Cardiac fibroblast (primary cell): Measurements from ENCODE around the gene PDE1C.

Source experiments
- DNase-seq, 2 donors: peaks; one replicate each; pipeline versions ENCODE4 v3.0.0 to v3.0.0-alpha.2; 2010; ENCODE audit warnings: low read depth in 2 of 2
- H3K4me3 ChIP-seq, 2 donors: replicated peaks in 1 of 2; 1 replicate in 1 of 2; 2 replicates in 1 of 2; pipeline ENCODE4 v1.5.1; 2011; ENCODE audit warnings: low read depth in 2 of 2, low read length in 2 of 2, mild to moderate bottlenecking in 2 of 2, moderate library complexity in 1 of 2
- CTCF ChIP-seq: IDR thresholded peaks from one replicate; pipeline ENCODE4 v1.5.1; 2011; ENCODE audit warnings: low read depth, mild to moderate bottlenecking, low read length, inconsistent platforms

The PDE1C gene

GRCh38 chr7:32092346-32092745, 22.1 kb upstream of the PDE1C start:
- no peak for TF ChIP-seq CTCF
- DNase-seq, result peak in 1 of 2 donors; percentile 8
- H3K4me3 ChIP-seq, result no peak overlapping the region

GRCh38 chr7:32091608-32092210, 21.5 kb upstream of the PDE1C start:
- H3K4me3 ChIP-seq, result no peak overlapping the region
- DNase-seq, result no peak
- no peak for TF ChIP-seq CTCF

- DNase-seq, result no peak
- no peak for TF ChIP-seq CTCF
- no peak overlapping the region for H3K4me3 ChIP-seq
Observed at GRCh38 chr7:32089678-32090077, 19.5 kb upstream of the PDE1C start.

GRCh38 chr7:32089256-32089655, 19.0 kb upstream of the PDE1C start:
- TF ChIP-seq CTCF, result no peak
- H3K4me3 ChIP-seq, result no peak overlapping the region
- DNase-seq, result no peak

- H3K4me3 ChIP-seq, result no peak overlapping the region
- no peak for TF ChIP-seq CTCF
- no peak for DNase-seq
Observed at GRCh38 chr7:32088451-32088881, 18.3 kb upstream of the PDE1C start.

- no peak overlapping the region for H3K4me3 ChIP-seq
- TF ChIP-seq CTCF, result no peak
- DNase-seq, result no peak
Observed at GRCh38 chr7:32079510-32079909, 9.3 kb upstream of the PDE1C start.

- TF ChIP-seq CTCF, result no peak
- no peak overlapping the region for H3K4me3 ChIP-seq
- DNase-seq, result no peak
Observed at GRCh38 chr7:32078824-32079223, 8.6 kb upstream of the PDE1C start.
